NAMALWA (cell line): ENCODE measurements around the gene OR2F2.

Experiments
- DNase-seq: peaks from one replicate; pipeline ENCODE4 v3.0.0-alpha.2; 2015; ENCODE audit warnings: low spot score

OR2F2 gene

DNA sequence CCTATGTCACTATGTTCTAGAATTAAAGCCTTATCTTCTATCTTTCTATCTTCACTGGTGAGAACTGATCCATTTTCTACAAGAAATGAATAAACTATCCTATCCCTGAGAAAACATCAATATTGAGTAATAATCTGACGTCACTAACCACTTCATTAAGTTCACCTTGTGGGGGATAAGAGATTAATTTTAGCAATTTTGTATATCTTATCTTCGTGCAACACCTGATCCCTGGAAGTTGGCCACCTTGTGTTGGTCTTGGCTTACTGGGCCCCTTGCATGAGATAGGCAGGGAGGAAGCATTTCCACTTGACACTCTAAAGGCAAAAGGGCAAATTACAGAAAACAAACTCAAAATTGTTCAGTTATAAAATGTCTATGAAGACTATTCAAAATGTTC, 45.0 kb downstream of the OR2F2 start:
- DNase-seq = no peak

DNA sequence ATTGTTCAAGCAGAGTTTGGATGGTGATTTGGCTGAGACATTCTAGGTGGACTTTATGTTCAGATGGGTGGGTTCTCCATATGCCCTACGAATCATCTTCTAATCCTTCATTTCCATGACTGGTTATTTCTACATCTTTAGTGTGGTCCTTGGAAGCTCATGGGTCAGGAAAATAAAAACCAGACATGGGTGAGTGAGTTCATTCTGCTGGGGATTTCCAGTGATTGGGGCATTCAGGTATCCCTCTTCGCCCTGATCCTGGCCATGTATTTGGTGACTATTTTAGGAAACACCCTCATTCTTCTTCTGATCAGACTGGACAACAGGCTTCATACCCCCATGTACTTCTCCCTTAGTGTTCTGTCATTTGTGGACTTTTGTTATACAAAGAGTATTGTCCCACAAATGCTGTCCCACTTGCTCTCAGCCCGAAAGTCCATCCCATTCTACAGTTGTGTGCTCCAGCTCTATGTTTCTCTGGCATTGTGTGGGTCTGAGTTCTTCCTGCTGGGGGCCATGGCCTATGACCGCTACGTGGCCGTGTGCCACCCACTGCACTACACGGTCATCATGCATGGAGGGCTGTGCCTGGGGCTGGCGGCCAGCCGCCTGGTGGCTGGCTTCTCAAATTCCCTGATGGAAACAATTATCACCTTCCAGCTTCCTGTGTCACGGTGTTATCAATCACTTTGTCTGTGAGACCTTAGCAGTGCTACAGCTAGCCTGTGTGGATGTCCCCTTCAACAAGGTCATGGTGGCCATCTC, 45.9 kb downstream of the OR2F2 start:
- no peak for DNase-seq

DNA sequence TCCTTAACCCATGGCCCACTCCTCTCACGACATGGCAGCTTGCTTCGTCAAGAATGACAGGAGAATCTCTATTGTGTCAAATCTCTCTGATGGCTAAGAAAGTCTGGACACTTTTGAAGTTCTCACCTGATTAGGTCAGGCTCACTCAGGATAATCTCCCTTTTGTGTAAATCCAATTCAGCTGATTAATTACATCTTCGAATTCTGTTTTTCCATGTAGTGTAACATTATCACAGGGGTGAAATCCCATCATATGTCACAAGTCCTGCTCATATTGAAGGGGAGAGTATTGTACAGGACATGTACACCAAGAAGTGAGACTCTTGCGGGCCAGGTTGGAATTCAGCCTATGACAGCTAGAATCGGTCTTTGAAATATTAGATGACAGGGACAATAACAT, 48.9 kb downstream of the OR2F2 start:
- no peak for DNase-seq
